HCT116 (cell line): ENCODE measurements around the gene FNBP1.

Source experiments
- CBX3 ChIP-seq: IDR thresholded peaks from 2 replicates; pipeline ENCODE4 v1.6.1; 2012; ENCODE audit warnings: low read depth
- CEBPB ChIP-seq: IDR thresholded peaks from 2 replicates; pipeline ENCODE4 v1.6.1; 2012; ENCODE audit warnings: low read depth
- CTCF ChIP-seq, 3 experiments: fragments of 200-600 bp in 1 of 3; sonication (generic) in 1 of 3; IDR thresholded peaks in 2 of 3; conservative IDR thresholded peaks in 1 of 3; 2 replicates each; pipeline ENCODE4 v1.5.1; 2012 to 2017; ENCODE audit warnings: low read depth in 2 of 3, low read length in 2 of 3, antibody characterized with exemption in 1 of 3, borderline replicate concordance in 1 of 3, control low read depth in 1 of 3, mild to moderate bottlenecking in 1 of 3, mixed read lengths in 1 of 3, mixed run types in 1 of 3, moderate library complexity in 1 of 3; ENCODE audit not compliant: insufficient read depth in 1 of 3
- EZH2 ChIP-seq: fragments of 200-600 bp; sonication (generic); IDR thresholded peaks from 2 replicates; pipeline ENCODE4 v1.6.1; 2017; ENCODE audit warnings: antibody characterized with exemption, mixed run types
- EZH2phosphoT487 ChIP-seq: fragments of 200-600 bp; IDR thresholded peaks from 2 replicates; pipeline ENCODE4 v1.6.1; 2018; ENCODE audit warnings: antibody characterized with exemption, borderline replicate concordance
- POLR2A ChIP-seq: IDR thresholded peaks from 2 replicates; pipeline ENCODE4 v1.7.0; 2011; ENCODE audit warnings: borderline replicate concordance; ENCODE audit not compliant: insufficient read depth, insufficient read length; ENCODE audit errors: extremely low read depth
- POLR2AphosphoS5 ChIP-seq: IDR thresholded peaks from 2 replicates; pipeline ENCODE4 v1.6.1; 2011; ENCODE audit warnings: mild to moderate bottlenecking, low read depth, low read length, moderate library complexity
- RAD21 ChIP-seq: IDR thresholded peaks from 2 replicates; pipeline ENCODE4 v1.6.1; 2012; ENCODE audit warnings: low read depth, mild to moderate bottlenecking
- SIN3A ChIP-seq: IDR thresholded peaks from 2 replicates; pipeline ENCODE4 v1.6.1; 2012; ENCODE audit warnings: low read depth
- SP1 ChIP-seq: IDR thresholded peaks from 2 replicates; pipeline ENCODE4 v1.6.1; 2012; ENCODE audit warnings: low read depth
- YY1 ChIP-seq: IDR thresholded peaks from 2 replicates; pipeline ENCODE4 v1.6.1; 2011; ENCODE audit warnings: low read length, low read depth, moderate library complexity, mild to moderate bottlenecking; ENCODE audit not compliant: insufficient replicate concordance; ENCODE audit errors: extremely low read depth
- ZNF274 ChIP-seq: fragments of 200-500 bp; sonication (Bioruptor generic); IDR thresholded peaks from 2 replicates; pipeline ENCODE4 v1.6.1; 2014; ENCODE audit warnings: mild to moderate bottlenecking, low read depth, low read length, inconsistent platforms
- TF ChIP-seq, protein P1 (sequence below): IDR thresholded peaks from 2 replicates; pipeline ENCODE4 v1.6.1; 2012; ENCODE audit warnings: low read depth
- TF ChIP-seq, protein P2 (sequence below): IDR thresholded peaks from 2 replicates; pipeline ENCODE4 v1.6.1; 2012

GRCh38 chr9:129916707-129917106 lies 126.3 kb downstream of the FNBP1 start:
- TF ChIP-seq CTCF (IDR thresholded peaks at IDR 0.05 in 2 of 3, conservative IDR thresholded peaks at IDR 0.05 in 1 of 3; ENCODE audit: borderline replicate concordance in 1 of 3, insufficient read depth in 1 of 3, low read depth in 2 of 3, low read length in 2 of 3) (no peak), POLR2A (no peak), SIN3A (no peak), EZH2 (no peak), RAD21 (no peak), CBX3 (no peak), YY1 (no peak), EZH2phosphoT487 (no peak), POLR2AphosphoS5 (no peak), CEBPB (no peak), SP1 (no peak), ZNF274 (no peak)
- TF ChIP-seq, protein P1, sequence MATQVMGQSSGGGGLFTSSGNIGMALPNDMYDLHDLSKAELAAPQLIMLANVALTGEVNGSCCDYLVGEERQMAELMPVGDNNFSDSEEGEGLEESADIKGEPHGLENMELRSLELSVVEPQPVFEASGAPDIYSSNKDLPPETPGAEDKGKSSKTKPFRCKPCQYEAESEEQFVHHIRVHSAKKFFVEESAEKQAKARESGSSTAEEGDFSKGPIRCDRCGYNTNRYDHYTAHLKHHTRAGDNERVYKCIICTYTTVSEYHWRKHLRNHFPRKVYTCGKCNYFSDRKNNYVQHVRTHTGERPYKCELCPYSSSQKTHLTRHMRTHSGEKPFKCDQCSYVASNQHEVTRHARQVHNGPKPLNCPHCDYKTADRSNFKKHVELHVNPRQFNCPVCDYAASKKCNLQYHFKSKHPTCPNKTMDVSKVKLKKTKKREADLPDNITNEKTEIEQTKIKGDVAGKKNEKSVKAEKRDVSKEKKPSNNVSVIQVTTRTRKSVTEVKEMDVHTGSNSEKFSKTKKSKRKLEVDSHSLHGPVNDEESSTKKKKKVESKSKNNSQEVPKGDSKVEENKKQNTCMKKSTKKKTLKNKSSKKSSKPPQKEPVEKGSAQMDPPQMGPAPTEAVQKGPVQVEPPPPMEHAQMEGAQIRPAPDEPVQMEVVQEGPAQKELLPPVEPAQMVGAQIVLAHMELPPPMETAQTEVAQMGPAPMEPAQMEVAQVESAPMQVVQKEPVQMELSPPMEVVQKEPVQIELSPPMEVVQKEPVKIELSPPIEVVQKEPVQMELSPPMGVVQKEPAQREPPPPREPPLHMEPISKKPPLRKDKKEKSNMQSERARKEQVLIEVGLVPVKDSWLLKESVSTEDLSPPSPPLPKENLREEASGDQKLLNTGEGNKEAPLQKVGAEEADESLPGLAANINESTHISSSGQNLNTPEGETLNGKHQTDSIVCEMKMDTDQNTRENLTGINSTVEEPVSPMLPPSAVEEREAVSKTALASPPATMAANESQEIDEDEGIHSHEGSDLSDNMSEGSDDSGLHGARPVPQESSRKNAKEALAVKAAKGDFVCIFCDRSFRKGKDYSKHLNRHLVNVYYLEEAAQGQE = no peak
- TF ChIP-seq, protein P2, sequence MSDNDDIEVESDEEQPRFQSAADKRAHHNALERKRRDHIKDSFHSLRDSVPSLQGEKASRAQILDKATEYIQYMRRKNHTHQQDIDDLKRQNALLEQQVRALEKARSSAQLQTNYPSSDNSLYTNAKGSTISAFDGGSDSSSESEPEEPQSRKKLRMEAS = no peak
